Measurements from ENCODE around the gene UBXN4.

DNA sequence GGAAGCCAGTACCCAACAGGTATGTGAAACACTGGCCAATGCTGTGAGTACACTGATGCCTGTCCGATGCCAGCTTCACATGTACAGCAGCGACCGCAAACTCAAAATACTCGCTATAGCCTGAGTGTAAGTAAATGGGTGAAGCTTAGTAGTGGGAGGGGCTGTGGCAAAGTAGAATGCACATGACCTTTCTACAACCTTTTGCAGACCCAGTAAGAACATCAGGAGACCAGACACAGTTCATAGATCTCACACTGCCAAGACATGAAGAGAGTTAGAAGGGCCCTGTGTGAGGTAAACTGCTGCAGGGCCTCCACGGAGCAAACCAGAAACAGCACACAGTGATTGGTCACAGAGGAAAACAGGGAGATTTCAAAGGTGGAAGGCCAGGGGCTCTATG, 9.1 kb upstream of the UBXN4 start:
- TF ChIP-seq, protein P1, sequence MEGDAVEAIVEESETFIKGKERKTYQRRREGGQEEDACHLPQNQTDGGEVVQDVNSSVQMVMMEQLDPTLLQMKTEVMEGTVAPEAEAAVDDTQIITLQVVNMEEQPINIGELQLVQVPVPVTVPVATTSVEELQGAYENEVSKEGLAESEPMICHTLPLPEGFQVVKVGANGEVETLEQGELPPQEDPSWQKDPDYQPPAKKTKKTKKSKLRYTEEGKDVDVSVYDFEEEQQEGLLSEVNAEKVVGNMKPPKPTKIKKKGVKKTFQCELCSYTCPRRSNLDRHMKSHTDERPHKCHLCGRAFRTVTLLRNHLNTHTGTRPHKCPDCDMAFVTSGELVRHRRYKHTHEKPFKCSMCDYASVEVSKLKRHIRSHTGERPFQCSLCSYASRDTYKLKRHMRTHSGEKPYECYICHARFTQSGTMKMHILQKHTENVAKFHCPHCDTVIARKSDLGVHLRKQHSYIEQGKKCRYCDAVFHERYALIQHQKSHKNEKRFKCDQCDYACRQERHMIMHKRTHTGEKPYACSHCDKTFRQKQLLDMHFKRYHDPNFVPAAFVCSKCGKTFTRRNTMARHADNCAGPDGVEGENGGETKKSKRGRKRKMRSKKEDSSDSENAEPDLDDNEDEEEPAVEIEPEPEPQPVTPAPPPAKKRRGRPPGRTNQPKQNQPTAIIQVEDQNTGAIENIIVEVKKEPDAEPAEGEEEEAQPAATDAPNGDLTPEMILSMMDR (IDR thresholded peaks at IDR 0.05; ENCODE audit: low read length): no peak
- TF ChIP-seq EZH2 (optimal IDR thresholded peaks at IDR 0.05; ENCODE audit: low read depth, low read length): no peak

Data from MM.1S (cell line).